Muscle of arm (tissue), 12 donors: ENCODE results near the gene SLC10A7. TPM values are rescaled to one million over a fixed set of nuclear protein-coding genes. Genes with fewer than 3 reads are reported as not detected.
"Not testable (repeated sequence)": the region's sequence is repeated elsewhere in the genome, so short reads cannot be mapped to it uniquely, and the experiment has no call there.

ENCODE experiments used
- DNase-seq: peaks from one replicate; pipeline ENCODE4 v3.0.0-alpha.2; 2013
- polyA plus RNA-seq, 12 donors: library from polyadenylated mRNA; unstranded; fragments of 120-200 nt; gene quantifications; one replicate each; pipeline ENCODE4 v1.2.1, GENCODE V29; 2013; ENCODE audit not compliant: insufficient read length in 12 of 12

SLC10A7 gene
- polyA plus RNA-seq, 12 donors, result 4.1 to 14.2 (median 9.1) TPM; not detected in 1

DNA sequence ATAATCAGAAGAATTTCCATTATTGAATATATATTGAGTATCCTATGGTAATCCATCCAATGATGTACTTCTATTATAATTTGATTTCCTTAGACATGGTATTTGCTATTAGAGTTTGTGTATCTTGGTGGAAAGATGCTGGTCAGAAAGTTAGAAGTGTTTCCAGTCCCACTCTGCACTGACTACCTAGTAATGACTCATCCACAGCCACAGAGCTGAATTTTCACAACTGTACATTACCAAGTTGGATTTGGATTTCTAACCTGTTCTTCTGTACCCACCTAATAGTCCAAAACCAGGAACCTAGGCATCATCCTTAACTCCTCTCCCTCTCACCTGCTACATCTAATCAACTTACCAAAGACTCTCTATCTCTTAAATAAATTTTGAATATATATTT, 162.0 kb downstream of the SLC10A7 start:
- DNase-seq, result no peak

DNA sequence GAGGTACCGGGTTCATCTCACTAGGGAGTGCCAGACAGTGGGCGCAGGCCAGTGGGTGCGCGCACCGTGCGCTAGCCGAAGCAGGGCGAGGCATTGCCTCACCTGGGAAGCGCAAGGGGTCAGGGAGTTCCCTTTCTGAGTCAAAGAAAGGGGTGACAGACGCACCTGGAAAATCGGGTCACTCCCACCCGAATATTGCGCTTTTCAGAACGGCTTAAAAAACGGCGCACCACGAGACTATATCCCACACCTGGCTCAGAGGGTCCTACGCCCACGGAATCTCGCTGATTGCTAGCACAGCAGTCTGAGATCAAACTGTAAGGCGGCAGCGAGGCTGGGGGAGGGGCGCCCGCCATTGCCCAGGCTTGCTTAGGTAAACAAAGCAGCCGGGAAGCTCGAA, 171.6 kb downstream of the SLC10A7 start:
- not testable (repeated sequence) for DNase-seq

GRCh38 chr4:146349306-146349705, 172.4 kb downstream of the SLC10A7 start:
- DNase-seq, result no peak

- DNase-seq, result no peak
Measured at GRCh38 chr4:146347822-146348221, 173.9 kb downstream of the SLC10A7 start.

DNA sequence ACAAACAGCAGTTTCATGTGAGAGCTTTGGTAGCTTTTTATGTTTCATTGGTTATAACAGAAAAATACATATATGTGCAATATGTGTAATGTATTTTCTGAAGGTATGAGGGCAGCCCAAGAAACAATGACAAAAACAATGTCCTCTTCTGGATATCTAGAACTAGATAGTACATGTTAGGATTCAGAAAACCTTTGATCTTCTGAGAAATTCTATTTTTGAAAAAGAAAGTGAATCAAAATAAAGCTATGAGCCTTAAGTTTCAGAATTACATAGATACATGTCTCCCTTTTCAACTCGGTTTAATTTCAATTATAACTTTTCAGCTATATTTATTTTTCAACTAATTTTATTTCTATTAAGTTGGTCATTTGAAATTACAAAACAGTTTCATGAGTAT, 175.5 kb downstream of the SLC10A7 start:
- no peak for DNase-seq

GRCh38 chr4:146343776-146344175, 178.0 kb downstream of the SLC10A7 start:
- DNase-seq, result no peak

DNA sequence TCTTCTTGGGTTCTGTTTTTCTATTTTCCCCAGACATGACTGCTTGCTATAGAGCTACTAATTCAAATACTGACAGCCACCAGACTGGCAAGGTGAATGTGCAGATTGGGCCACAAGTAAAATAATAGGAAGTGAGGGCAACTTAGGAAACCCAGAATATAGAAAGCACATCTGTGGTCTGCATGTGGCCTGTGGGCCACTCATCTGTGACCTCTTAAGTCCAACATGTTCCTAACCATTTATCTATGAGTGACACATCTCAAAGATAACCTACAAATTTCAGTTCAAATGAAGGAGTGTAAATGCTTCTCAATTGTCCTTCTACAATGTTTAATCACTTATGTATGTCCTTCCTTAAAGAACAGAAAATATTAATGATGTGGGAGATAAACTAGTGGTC, 178.5 kb downstream of the SLC10A7 start:
- no peak for DNase-seq

DNA sequence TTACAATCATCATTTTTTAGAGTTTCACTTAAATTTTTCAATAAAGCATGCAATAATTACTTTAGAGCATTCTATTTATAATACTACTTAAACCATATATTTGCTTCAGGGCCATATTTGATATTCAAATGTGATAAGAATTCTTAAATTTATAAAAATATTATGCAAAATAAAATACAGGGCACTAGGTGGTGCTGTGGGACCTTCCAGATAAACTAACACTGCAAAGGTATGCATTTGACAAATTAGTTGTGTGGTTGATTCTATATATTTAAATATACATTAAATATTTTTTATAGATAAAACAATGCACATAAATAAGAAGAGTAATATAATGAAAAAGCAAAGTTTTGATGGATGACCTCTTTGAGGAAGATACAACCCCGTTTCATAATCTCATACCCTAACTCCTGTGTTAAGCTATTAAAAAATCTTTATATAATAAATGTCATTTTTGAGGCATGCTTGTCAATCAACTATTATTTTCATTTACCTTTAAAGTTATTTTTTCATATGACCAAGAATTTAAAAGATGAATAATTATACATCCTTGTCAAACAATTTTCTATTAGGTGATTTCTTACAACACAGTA, 179.0 kb downstream of the SLC10A7 start:
- DNase-seq, result peak; percentile 38

DNA sequence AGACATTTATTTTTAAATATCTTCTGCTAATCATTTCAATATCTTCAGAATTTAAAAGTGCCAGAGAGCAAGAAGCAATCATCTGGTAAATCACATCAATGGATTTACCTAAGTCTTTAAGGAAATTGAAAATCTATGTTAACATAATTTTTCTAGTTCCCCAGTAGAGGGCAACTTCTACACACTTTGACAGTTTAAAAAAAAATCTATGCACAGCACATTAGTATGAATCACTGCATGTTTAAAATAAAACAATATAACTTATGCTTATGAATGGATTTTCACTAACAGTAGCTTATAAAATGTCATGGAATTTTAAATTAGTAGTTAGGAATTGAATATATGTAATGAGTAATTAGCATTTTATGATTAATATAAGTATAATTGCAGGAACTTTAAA, 180.9 kb downstream of the SLC10A7 start:
- DNase-seq, result no peak

GRCh38 chr4:146338512-146338911, 183.2 kb downstream of the SLC10A7 start:
- no peak for DNase-seq

- DNase-seq, result no peak
Measured at GRCh38 chr4:146336410-146336807, 185.3 kb downstream of the SLC10A7 start.

- DNase-seq, result no peak
Measured at GRCh38 chr4:146335763-146336409, 185.9 kb downstream of the SLC10A7 start.

DNA sequence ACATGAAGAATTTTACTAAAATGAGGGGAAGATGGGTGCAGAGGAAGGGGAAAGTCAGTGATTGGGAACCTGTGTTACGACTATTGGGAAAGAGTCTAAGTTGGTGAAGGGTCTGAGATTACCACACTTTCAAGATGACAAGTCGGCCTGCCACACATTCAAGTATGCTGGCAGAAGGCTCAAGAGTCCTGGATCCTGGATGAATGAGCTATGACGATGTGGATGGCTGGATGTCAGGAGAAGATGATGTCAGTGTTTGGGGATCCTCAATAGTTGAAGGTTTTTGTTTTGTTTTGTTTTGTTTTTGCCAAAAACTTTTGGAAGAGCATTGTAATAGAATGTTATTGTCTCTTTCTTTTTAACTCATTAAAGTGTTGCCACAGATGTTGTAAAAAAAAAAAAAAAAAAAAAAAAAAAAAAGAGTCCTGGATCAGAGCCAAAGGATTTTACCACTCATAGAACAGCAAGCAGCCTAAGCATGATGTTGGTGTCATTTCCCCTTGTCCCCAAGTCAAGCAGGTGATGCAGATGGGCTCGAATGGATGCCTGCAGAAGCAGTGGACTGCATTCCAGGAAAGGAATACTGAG, 186.8 kb downstream of the SLC10A7 start:
- DNase-seq, result peak; percentile 25

DNA sequence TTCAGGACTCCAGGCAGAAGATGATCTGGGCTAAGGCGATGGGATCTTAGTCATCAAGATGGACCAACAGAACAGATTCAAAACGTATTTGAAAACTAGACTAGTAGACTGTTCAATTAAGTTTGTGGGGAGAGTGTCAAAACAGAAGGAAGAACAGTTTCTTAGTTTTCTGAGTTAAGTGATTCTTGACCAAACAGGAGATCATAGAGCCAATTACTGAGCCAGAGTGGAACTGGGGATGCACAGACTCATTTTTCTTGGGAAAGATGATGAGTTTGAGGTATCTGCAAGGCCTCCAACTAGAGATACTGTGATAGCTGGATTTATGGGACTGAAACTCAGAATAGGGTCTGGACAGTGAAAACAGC, 187.9 kb downstream of the SLC10A7 start:
- DNase-seq, result no peak

- DNase-seq, result no peak
Measured at GRCh38 chr4:146333187-146333894, 188.4 kb downstream of the SLC10A7 start.

DNA sequence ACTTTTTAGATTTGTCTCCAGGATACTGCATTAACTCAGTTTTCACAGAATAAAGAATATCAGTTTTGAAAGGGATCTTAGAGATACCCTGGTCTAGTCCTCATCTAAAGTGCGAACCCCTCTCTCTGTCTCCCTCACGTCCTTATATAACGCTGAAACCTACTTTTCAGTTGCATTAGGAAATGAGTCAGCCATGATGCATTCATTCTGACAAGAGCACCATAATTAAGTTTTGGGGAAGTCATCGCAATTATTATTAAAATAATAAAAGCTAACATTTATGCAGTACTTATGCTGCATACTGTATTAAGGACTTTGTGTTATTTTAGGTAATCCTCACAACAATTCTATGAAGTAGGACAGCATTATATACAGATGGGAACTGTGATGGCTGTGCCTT, 191.3 kb downstream of the SLC10A7 start:
- no peak for DNase-seq

GRCh38 chr4:146329050-146329716, 192.6 kb downstream of the SLC10A7 start:
- DNase-seq, result no peak

DNA sequence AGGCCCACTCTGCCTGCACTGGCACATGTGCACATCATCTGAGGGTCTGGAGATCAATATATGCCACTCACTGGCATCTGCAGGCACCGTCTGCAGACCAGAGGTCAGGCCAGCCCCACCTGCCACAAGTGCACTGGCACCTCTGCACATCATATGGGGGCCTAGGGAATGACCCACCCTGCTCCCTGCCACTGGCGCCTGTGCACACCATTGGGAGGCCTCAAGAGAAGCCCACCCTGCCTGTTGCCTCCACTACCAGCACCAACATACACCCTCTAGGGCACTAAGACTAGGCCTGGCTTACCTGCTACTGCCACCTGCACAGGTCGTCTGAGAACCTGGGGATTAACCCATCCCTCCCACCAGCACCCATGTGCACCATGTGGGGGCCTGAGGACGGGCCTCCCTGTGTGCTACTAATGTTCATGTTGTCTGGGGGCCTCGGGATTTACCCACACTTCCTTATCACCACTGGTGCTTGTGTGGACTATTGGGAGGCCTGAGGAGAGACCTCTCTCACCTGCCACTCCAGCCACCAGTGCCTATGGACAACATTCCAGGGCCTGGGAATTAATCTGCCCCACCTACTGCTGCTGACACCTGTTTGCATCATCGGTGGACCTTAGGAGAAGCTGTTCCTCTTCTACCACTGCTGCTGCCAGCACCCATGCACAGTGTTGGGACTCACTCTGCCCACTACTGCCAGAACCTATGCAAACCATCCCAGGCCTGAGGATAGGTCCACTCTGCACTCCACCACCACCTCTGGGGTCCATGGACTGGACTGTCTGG, 193.7 kb downstream of the SLC10A7 start:
- no peak for DNase-seq

GRCh38 chr4:146318894-146319293, 202.8 kb downstream of the SLC10A7 start:
- no peak for DNase-seq

DNA sequence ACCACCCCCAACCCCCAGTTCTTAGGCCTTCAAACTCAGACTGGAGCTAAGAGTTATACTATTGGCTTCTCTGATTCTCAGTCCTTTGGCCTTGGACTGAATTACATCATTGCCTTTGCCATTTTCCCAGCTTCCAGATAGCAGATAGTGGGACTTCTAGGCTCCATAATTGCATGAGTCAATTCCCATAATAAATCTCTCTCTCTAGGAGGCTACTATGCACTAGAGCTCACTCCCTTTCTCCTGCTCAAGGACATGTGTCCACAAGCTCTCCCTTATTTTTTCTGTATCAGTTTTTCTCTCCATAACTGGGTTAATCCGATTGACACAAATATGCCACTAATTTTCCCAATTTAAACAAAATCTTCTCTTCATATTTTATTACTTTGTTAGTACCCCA, 204.0 kb downstream of the SLC10A7 start:
- no peak for DNase-seq

DNA sequence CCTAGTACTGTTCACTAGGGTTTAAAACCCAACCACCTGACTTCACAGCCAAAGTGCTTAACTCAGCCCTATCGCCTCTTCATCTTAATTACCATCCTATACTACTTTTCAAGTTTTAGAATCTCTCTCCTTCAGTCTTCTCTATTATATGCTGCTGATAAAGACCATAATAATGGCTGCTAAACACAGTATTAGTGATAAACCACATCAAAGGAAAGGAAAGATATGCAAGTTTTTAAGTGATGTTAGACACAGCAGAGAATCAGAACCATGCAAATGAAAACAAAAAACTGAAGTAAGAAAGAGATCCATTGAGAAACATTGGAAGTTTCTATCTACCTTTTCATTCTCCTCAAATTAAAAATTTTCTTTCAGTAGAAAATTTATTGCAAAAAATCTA, 206.6 kb downstream of the SLC10A7 start:
- DNase-seq, result no peak
